ENCODE results near the gene SMPD3. TPM values are rescaled to one million over a fixed set of nuclear protein-coding genes. Genes with fewer than 3 reads are reported as not detected.

The SMPD3 gene
- polyA plus RNA-seq, 12 donors = 0.59 to 18.6 (median 0.85) TPM; not detected in 1

DNA sequence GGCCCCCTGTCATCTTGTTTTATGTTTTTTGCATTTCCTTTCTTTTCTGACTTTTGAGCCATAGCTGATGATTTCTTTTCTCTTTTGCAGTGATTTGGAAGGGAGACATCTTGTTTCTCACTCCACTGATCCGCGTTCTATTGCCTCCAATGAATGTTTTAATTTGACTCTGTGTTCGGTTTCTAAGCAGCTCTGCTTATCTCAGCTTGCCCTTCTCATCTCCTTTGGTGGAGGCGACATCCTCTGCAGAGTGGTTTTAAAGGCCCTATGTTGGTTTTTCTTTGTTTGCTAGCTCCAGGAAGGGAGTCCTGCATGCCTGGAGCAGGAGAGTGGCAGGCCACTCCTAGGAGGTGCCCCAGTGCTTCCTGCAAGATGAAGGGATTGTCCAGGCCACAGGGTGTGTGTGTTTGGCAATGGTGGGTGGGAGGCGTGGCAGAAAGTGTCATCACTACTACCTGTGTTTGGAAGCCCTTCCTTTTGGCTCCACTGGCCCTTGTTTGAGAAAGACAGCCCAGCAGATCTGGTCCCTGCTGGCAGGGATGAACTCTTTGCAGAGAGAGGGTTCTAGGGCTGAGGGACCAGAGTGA lies 13.6 kb downstream of the SMPD3 start:
- DNase-seq = no peak

- DNase-seq = no peak
Observed at GRCh38 chr16:68433316-68433715, 15.0 kb downstream of the SMPD3 start.

DNA sequence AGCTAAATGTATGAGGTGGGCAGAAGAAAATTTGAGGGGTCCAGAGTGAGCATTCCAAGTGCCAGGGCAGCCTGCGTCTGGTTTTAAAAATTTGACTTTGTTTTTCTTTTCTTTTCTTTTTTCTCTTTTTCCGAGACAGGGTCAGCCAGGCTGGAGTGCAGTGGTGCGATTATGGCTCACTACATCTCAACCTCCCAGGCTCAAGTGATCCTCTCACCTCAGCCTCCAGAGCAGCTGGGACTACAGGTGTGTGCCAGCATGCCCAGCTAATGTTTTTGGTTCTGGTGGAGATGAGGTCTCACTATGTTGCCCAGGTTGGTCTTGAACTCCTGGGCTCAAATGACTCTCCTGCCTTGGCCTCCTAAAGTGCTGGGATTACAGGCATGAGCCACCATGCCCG lies 15.6 kb downstream of the SMPD3 start:
- no peak for DNase-seq

DNA sequence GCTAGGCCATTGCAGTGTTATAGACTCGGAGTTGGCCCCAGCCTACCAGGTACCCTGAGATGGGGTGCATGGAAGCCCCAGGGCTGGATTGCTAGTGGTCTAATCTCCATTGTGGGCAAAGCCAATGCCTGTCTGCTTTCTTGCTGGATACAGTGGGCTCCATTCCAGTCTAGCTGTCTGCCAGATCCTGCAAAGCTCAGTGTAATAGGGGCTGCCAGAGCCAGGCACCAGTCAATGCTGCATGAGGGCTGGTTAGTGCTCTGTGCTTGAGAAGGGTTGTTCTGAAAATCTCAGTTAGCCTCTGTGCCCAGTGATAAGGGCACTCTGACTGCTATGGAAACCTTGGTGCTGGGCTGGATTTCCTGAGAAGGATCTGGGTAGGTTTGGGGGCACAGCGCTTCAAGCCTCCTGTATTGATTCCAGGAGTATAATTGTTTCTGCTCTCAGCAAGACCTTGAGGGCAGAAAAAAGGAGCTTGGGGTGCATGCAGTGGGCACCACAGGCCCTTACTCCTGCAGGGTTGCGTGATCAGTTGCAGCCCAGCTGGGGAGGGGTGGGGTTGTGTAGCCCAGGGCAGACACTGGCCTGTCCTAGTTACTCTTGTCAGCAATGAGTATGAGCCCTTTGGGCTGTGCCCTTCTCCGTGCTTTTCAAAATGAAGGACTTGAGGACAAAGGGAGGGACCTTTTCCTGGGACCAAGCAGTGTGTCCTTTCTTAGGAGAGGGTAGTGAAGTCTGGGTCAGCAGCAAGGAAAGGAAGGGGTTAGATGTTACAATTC lies 19.0 kb downstream of the SMPD3 start:
- DNase-seq = no peak

- no peak for DNase-seq
Observed at GRCh38 chr16:68427649-68428303, 20.5 kb downstream of the SMPD3 start.

DNA sequence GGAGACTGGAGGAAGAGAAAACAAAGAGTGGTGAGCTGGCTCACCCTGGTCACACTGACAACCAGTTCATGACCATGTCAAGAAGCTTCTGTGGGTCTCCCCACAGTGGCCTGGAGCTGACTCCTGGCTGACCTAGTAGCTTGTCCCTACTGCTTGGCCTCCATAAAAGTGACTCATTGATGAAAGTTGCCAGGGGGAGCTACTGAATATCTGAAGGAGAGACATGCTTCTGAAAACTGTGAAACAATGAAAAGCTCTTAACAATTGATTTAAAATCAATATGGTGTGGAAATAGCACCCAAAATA lies 22.0 kb downstream of the SMPD3 start:
- DNase-seq = no peak

DNA sequence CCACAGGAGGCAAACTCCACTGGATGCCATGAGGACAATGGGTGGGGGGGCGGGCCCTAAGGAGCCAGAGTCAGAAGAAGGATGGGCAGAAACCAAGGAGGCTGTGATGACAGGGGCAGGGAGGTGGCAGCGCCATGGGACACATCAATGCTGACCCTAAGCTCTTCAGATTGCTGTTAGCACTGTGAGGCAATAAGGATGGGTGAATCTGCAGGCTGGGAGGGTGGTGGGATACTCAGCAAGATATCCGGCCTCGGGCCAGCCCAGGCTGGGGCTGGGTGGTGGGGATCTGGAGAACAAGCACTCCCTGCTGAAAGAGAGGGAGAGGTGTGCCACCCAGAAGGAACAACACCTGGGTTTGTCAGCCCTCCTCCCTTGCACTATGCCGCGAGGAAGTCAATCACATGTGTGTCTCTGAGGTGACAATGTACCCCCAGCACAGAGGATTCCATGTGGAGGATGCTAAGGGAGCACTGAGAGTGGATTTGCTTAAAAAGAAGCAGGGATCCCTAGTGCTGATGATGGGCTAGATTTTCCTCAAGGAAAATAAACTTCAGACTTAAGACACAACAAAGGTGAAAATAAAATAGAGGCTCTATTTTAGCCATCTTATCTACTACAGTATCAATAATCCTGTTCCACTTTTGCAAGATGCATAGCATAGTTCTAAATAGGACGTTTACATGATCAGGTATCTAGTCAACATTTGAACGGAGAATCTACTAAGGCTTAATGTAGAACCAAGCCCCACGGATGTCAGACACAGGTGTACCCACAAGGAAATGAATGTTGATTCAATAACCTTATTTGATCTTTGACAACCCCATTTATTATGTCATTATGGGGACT lies 22.6 kb downstream of the SMPD3 start:
- DNase-seq = no peak

DNA sequence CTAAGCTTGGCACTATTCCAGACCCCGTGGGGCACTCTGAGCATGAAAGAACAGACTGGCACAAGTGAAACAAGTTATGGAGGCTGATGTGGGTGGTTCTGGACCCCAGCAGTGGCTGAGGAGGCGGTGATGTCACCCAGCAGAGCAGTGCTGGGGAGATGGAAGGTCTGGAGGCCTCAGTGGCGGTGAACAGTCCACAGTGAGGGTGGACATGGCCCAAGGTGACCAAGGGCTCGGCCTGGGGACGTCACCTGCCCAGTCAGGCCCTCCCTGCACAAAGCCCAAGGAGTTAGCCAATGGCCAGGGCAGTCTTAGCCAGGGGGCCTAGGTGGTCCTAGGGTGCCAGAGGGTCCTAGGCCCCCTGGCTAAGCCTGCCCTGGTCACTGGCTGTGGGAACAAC lies 24.5 kb downstream of the SMPD3 start:
- DNase-seq = no peak

DNA sequence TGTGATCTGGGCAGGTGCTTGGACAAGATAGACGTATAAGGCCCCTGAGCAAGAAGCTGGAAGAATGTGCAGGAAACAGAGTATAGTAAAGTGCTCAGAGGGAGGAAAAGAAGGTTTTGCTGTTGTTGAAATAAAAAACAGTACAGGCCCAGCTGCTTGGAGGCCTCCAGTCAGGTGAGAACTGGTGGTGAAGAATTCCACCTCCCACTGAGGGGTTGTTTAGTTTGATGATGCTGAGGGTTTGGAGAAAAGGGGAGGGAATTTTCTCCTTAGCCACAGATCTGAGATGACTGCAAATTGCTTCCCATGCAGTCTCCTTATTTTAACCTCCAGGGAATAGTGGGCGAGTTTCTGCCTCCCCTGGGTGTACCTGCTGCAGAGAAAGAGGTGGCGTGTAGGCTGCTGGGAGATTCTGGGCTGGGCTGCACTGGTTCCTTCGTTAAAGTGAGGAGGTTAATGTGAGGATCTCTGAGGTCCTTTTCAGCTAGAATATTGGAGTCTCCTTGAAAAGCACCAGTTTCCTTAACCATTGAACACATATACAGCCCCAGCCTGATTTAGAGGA lies 25.8 kb downstream of the SMPD3 start:
- DNase-seq = no peak

DNA sequence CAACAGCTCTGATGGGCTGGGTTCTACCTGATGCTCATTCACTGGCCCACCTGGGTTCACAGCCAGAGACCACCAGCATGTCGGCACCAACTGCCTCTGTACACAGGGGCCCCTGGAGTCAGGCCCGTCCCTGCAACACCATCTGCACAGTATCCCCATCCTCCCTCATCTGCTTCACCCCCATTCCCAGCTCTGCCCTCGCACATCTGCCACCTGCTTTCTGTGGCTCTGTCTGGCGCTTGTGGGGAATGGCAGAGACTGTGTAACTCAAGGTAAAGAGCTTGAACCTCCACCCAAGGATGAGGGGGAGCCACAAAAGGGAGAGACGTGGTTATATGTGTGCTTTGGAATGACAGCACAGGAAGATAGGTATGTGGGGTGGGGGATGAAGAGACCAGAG lies 27.2 kb downstream of the SMPD3 start:
- no peak for DNase-seq

DNA sequence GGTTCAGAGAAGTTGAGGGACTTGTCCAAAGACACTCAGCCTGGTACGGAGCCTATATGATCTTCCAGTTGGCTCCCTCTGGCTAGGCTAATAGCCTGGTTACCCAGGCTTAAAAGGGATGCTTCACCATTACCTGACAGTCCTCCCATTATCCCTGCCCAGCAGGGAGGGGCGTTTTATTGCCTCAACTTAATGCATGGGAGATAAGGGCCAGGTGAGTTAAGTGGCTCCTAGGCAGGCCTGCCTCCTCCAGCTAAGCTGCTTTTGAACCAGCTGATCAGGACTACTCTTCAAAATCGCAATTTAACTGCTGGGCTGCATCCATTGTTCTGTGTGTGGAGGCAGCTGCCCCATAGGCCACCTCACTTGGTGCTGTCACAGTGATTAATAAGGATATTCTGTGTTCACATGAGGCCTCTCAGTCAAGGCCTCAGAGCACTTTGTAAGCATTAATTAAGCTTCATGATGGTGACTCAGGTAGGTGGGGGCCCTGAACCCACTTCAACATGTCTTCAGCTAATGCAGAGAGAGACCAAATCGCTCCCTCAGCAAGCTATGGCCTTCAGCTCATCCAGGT lies 27.9 kb downstream of the SMPD3 start:
- no peak for DNase-seq

DNA sequence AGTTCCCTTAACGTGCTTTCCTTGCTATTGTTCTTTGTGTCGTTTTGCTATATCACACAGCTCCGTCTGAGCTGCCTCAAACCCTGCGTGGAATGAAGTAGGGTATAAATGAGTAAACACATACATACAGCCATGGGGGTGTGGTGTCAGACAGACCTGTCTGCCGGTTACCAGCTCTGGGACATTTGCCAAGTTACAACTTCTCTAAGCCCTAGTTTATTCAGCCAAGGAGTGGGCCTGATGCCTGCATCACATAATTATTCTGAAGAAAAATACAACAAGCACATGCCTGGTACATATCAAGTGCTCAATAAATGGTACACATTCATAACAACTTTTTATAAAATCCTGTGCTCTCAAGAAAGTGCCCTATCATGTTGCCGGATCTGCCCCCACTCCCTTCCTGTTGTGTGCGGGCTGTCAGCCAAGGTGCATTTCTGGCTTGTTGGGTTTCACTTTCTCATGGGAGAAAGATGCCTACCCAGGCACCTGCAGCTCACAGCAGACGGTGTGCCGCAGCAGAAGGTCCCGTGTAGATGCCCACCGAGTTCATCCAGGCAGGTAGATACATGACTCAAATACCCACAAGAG lies 30.5 kb downstream of the SMPD3 start:
- DNase-seq = no peak

DNA sequence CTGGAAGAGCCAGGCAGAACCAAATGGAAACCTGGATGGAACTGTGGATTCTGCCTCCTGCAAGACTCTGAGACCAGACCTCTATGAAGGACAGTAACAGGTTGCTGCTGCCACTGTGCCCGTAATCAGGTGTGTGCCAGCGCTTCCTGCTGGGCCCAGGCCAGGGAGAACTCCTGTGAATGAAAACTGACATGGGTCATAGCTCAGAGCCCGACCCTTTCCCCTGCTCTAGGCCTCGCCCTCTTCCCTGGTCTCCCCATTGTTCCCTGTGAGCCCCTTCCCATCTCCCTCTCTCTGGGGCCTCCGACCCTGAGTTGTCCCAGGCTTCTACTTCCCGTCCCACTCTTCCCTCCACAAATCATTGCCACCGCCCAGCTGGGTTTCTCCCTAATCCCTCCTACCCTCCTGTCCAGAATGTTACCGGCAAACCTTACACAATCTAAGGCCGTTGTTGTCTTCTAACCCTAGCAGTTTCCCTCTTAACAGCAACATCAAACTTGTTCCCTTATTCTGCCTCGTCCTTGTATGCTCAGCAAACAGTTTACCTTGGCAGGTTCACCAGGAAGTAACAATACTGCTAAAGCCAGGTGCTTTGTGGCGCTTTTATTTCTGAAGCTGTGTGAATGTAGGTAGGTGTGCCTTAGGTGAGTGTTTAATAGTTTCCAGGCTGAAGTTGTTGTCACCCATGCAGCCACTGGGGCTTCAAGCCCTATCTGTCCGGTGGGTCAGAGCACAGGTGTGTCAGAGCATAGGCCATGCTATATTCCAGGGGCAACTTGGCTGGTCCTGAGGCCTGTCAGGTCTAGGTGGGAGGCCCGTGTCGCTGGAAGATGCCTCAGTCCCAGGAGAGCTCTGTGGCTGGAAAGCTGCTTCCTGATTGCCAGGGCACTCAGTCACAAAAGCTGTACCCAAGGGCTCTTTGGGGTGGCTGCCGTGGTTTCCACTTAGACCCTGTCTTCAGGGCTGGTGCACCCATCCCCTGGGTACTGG lies 32.0 kb downstream of the SMPD3 start:
- DNase-seq = no peak

GRCh38 chr16:68414581-68414980 lies 33.7 kb downstream of the SMPD3 start:
- no peak for DNase-seq

- DNase-seq = no peak
Observed at GRCh38 chr16:68412061-68412460, 36.2 kb downstream of the SMPD3 start.

- DNase-seq = no peak
Observed at GRCh38 chr16:68411086-68411485, 37.2 kb downstream of the SMPD3 start.

- no peak for DNase-seq
Observed at GRCh38 chr16:68408967-68409366, 39.3 kb downstream of the SMPD3 start.

DNA sequence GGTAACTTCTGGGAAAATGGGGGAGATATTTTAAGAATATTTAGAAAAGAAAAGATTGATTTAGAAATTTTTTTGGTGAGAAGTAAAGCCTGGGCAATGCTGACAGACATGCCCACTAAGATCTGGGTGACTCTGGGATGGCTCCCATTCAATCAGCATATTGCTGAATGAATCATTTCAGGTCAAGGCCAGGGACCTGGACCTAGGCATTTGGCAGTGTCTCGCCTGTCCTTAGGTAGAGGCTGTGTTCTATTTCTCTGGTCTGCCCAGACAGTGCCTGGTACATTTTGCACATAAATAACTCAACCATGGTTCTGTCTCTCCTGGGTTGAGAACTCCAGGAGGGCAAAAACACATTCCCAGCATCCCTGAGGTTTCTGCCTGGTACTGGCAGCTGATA lies 39.9 kb downstream of the SMPD3 start:
- no peak for DNase-seq

DNA sequence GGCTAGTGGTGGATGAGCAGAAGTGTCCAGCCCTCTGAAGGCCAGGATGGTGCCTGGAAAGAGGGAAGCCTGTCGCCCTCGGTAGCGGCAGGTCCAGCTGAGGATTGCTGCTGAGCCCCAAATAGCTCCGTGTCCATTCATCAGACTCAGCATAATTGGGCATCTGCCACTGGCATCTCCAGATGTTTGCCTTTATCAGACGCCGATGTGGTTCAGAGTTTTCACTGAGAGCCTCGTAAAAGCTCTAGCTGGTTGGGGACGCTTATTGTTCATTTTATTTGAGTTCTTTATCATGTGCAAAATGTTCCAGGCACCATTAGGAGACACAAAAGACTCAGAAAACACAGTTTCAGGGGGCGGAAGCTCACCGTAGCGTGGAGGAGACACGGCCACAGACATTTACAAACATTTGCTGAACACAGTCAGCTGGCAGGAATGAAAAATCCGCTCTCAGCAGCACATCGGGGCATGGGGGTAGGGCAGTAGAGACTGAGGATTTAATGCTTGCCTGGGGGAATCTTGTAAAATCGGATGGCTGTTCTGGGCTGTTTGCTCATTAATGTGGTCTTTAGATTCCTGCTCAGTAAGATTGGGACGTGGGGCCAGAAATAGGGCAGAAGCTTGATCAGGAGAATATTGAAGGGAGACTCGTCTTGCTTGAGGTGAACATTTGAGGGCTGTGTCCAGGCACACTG lies 41.7 kb downstream of the SMPD3 start:
- DNase-seq = no peak
